K562 (cell line): ENCODE measurements around the gene ZNF407.

Source experiments
- CBX5 ChIP-seq: IDR thresholded peaks from 2 replicates; pipeline ENCODE4 v1.6.1; 2014; ENCODE audit warnings: low read depth, borderline replicate concordance
- CTCF ChIP-seq, 3 experiments: IDR thresholded peaks in 2 of 3; conservative IDR thresholded peaks in 1 of 3; 2 replicates each; pipeline ENCODE4 v1.5.1; 2011 to 2012; ENCODE audit warnings: low read length in 3 of 3, mild to moderate bottlenecking in 3 of 3, control low read depth in 2 of 3, improper control_type of control experiment in 1 of 3, inconsistent platforms in 1 of 3, low read depth in 1 of 3, mixed read lengths in 1 of 3, moderate library complexity in 1 of 3; ENCODE audit not compliant: insufficient read depth in 2 of 3
- ELF1 ChIP-seq: fragments of 200-800 bp; sonication (Bioruptor generic); IDR thresholded peaks from 2 replicates; pipeline ENCODE4 v1.6.1; 2016; ENCODE audit warnings: missing genetic modification characterization, missing compliant biosample characterization
- EZH2 ChIP-seq: IDR thresholded peaks from 2 replicates; pipeline ENCODE4 v1.6.1; 2012; ENCODE audit warnings: low read depth, mild to moderate bottlenecking, inconsistent platforms, low read length, borderline replicate concordance
- GABPA ChIP-seq: fragments of 200-800 bp; sonication (Bioruptor generic); conservative IDR thresholded peaks from 2 replicates; pipeline ENCODE4 v1.6.1; 2016; ENCODE audit warnings: low read depth, missing genetic modification characterization, missing compliant biosample characterization
- MAZ ChIP-seq, 2 experiments: fragments of 450-650 bp in 1 of 2; sonication (generic) in 1 of 2; formaldehyde crosslinking; IDR thresholded peaks in 1 of 2; conservative IDR thresholded peaks in 1 of 2; 2 replicates each; pipeline versions ENCODE4 v1.4.0 to v1.5.0; 2020; ENCODE audit warnings: mild to moderate bottlenecking in 1 of 2, missing genetic modification reagents in 1 of 2
- NR2F6 ChIP-seq: fragments of 450-650 bp; formaldehyde crosslinking; IDR thresholded peaks from 2 replicates; pipeline ENCODE4 v1.4.0; 2020; ENCODE audit warnings: mild to moderate bottlenecking
- PKNOX1 ChIP-seq: fragments of 450-650 bp; IDR thresholded peaks from 2 replicates; pipeline ENCODE4 v1.6.1; 2016
- POLR2A ChIP-seq: fragments of 450-650 bp; conservative IDR thresholded peaks from 2 replicates; pipeline ENCODE4 v1.6.1; 2016
- POLR2AphosphoS2 ChIP-seq: IDR thresholded peaks from 2 replicates; pipeline ENCODE4 v1.6.1; 2012; ENCODE audit warnings: low read length, improper control_type of control experiment
- POLR2AphosphoS5 ChIP-seq: IDR thresholded peaks from 2 replicates; pipeline ENCODE4 v1.6.1; 2011; ENCODE audit warnings: mild to moderate bottlenecking, low read depth, low read length, moderate library complexity; ENCODE audit not compliant: control insufficient read depth, insufficient read depth
- ZBTB2 ChIP-seq: fragments of 450-650 bp; IDR thresholded peaks from 2 replicates; pipeline ENCODE4 v1.6.1; 2016; ENCODE audit warnings: antibody characterized with exemption
- ZFPM2 ChIP-seq: fragments of 250-450 bp; sonication (Bioruptor Pico); IDR thresholded peaks from 2 replicates; pipeline ENCODE4 v1.5.1; 2022; ENCODE audit warnings: mild to moderate bottlenecking

- no peak for TF ChIP-seq POLR2AphosphoS2
- no peak for TF ChIP-seq NR2F6 (CRISPR knock-in tag)
- TF ChIP-seq GABPA (tag), result no peak
- TF ChIP-seq ZFPM2 (CRISPR knock-in tag), result no peak
- no peak for TF ChIP-seq CBX5
- no peak for TF ChIP-seq POLR2AphosphoS5
- no peak for TF ChIP-seq EZH2
- no peak for TF ChIP-seq CTCF (IDR thresholded peaks at IDR 0.05 in 2 of 3, conservative IDR thresholded peaks at IDR 0.05 in 1 of 3; ENCODE audit: insufficient read depth in 2 of 3, low read depth in 1 of 3, low read length in 3 of 3)
- TF ChIP-seq ZBTB2, result no peak
- no peak for TF ChIP-seq ELF1
- no peak for TF ChIP-seq MAZ (CRISPR knock-in tag; conservative IDR thresholded peaks at IDR 0.05 in 1 of 2, IDR thresholded peaks at IDR 0.05 in 1 of 2)
- TF ChIP-seq POLR2A, result no peak
- no peak for TF ChIP-seq PKNOX1
Observed at GRCh38 chr18:74856928-74857327, 259.3 kb downstream of the ZNF407 start.
